HUES6 (cell line): ENCODE data around the gene EEIG1.

ENCODE experiments used
- H3K27ac ChIP-seq: 2 replicates; pipeline ENCODE4 v1.7.0; 2013; ENCODE audit warnings: low read depth, mild to moderate bottlenecking, low read length, inconsistent platforms
- H3K27me3 ChIP-seq: 2 replicates; pipeline ENCODE4 v1.6.1; 2013; ENCODE audit warnings: low read length; ENCODE audit not compliant: control insufficient read depth, insufficient read depth
- H3K36me3 ChIP-seq: 2 replicates; pipeline ENCODE4 v1.6.1; 2013; ENCODE audit warnings: low read length; ENCODE audit not compliant: control insufficient read depth, insufficient read depth
- H3K4me1 ChIP-seq: 2 replicates; pipeline ENCODE4 v1.6.1; 2013; ENCODE audit warnings: low read length; ENCODE audit not compliant: control insufficient read depth, insufficient read depth
- H3K4me3 ChIP-seq: 2 replicates; pipeline ENCODE4 v1.5.1; 2013; ENCODE audit warnings: low read depth, low read length
- H3K9ac ChIP-seq: one replicate; pipeline ENCODE4 v1.6.1; 2013; ENCODE audit warnings: mild to moderate bottlenecking, low read length
- H3K9me3 ChIP-seq: 2 replicates; pipeline ENCODE4 v1.6.1; 2013; ENCODE audit warnings: low read depth, low read length; ENCODE audit not compliant: control insufficient read depth, insufficient read depth

Gene EEIG1

DNA sequence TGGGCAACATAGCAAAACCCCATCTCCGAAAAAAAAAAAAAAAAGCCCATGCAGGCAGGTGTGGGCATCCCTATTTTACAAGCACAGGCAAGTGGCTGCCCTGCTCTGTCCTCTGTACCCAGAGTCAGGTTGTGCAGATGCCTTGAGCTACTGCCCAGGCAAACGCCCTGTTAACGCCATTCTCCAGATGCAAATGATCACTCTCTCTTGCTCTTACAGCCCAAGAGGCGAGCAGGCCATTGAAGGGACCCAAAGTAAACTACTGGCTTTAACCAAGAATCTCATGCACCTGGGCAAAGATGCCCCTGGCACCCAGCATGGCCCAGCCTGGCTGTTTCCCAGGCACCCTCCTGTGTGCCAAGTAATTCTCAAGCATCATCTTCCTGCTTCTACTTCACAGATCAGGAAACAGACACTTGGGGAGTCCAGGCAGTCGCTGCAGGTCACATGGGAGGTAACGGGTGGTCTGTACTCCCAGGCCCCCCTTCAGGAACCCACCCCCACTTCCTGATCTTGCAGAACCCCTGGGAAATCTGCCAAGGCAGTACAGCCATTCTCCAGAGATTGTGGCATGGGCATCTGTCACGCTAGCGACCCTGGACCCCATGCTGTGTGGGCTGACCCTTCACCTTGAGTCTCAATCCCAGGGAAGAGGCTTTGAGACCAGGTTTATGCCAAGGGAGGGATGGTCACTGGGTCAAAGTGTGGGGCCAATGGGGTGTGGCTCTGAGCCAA is 14.2 kb downstream of the EEIG1 start:
- H3K27me3 ChIP-seq, result no peaks in the 10 kb centered on the region
- no peak overlapping the region for H3K4me3 ChIP-seq
- peaks cover 69% of the 10 kb centered on the region for H3K4me1 ChIP-seq
- H3K27ac ChIP-seq, result no peak overlapping the region
- no peaks in the 10 kb centered on the region for H3K36me3 ChIP-seq
- H3K9me3 ChIP-seq, result no peaks in the 10 kb centered on the region
- H3K9ac ChIP-seq, result no peak overlapping the region

DNA sequence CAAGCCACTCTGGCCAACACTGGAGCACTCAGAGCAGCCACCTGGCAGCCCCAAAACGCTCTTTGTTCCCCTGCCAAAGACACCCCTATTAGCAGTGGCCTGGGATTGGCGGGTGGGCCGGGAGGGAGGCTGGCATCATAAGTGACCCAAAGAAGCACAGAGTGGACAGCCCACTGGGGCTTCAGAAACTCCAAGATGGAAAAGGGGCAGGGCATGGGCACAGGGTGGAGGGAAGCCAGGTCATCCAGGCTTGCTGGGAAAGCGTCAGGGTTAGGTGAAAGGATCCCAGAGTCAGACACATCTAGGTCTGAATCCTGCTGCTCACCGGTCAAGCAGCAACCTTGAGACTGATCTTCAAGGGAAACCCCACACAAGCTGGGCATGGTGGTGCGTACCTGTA is 14.8 kb downstream of the EEIG1 start:
- H3K27ac ChIP-seq, result peak overlapping the region; percentile 64
- peaks cover 64% of the 10 kb centered on the region for H3K4me1 ChIP-seq
- peak overlapping the region; percentile 47 for H3K9ac ChIP-seq

DNA sequence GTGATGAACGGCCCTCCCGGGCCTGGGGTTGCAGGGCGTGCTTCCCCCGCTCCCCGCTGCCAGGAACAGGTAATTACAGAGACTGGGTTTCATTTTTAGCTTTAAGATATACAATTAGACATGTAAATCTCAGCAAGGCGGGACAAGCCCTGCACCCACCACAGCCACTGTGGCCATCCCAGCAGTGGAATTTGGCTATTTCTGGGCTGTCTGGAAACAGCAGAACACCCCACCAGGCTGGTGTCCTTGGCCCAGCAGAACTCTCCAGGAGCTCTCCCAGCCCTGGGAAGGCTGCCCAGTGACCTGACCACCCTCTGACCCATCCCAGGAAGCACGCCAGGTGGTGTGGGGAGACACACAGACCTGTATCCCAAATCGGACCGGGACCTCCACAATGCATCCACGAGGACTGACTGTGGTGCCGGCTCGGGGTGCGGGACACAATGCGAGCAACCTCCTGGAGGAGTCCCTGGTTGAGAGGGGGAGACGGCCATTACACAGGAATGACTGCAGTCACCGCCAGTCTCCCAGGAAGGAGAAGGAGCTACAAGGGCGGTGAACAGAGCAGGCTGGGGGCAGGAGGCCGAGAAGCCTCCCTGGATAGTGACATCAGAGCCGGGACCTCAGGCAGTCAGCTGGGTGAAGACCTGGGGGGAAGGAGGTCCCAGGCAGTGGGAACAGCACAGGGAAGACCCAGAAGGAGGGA is 17.3 kb downstream of the EEIG1 start:
- no peak overlapping the region for H3K9ac ChIP-seq
- H3K4me1 ChIP-seq, result peaks cover 57% of the 10 kb centered on the region
- H3K27ac ChIP-seq, result no peak overlapping the region
- no peaks in the 10 kb centered on the region for H3K36me3 ChIP-seq
- H3K4me3 ChIP-seq, result no peak overlapping the region
- no peaks in the 10 kb centered on the region for H3K27me3 ChIP-seq
- no peaks in the 10 kb centered on the region for H3K9me3 ChIP-seq

More for the DNA sequence above, 14.8 kb downstream of the EEIG1 start:
- Histone ChIP-seq H3K9me3 (no peaks in the 10 kb centered on the region), H3K4me3 (no peak overlapping the region), H3K36me3 (no peaks in the 10 kb centered on the region), H3K27me3 (no peaks in the 10 kb centered on the region)

- no peaks in the 10 kb centered on the region for H3K36me3 ChIP-seq
- peaks cover 51% of the 10 kb centered on the region for H3K4me1 ChIP-seq
- no peak overlapping the region for H3K9ac ChIP-seq
Observed at GRCh38 chr9:127963041-127963358, 17.8 kb downstream of the EEIG1 start.

GRCh38 chr9:127962278-127962677 is 18.5 kb downstream of the EEIG1 start:
- Histone ChIP-seq H3K36me3 (no peaks in the 10 kb centered on the region), H3K27ac (no peak overlapping the region; the same call in 1 of the 2 replicates), H3K9me3 (no peaks in the 10 kb centered on the region), H3K4me1 (peaks cover 47% of the 10 kb centered on the region), H3K9ac (no peak overlapping the region), H3K4me3 (no peak overlapping the region), H3K27me3 (no peaks in the 10 kb centered on the region)

More at GRCh38 chr9:127963041-127963358, 17.8 kb downstream of the EEIG1 start:
- Histone ChIP-seq H3K4me3 (no peak overlapping the region), H3K27me3 (no peaks in the 10 kb centered on the region), H3K27ac (no peak overlapping the region), H3K9me3 (no peaks in the 10 kb centered on the region)

GRCh38 chr9:127961613-127962155 is 19.1 kb downstream of the EEIG1 start:
- Histone ChIP-seq H3K4me1 (peaks cover 41% of the 10 kb centered on the region), H3K9ac (no peak overlapping the region), H3K27ac (no peak overlapping the region), H3K9me3 (no peaks in the 10 kb centered on the region), H3K27me3 (no peaks in the 10 kb centered on the region), H3K4me3 (no peak overlapping the region), H3K36me3 (no peaks in the 10 kb centered on the region)

- no peaks in the 10 kb centered on the region for H3K27me3 ChIP-seq
- peaks cover 36% of the 10 kb centered on the region for H3K4me1 ChIP-seq
- H3K4me3 ChIP-seq, result no peak overlapping the region
- H3K27ac ChIP-seq, result no peak overlapping the region
- H3K9me3 ChIP-seq, result no peaks in the 10 kb centered on the region
- no peaks in the 10 kb centered on the region for H3K36me3 ChIP-seq
- H3K9ac ChIP-seq, result no peak overlapping the region
Observed at GRCh38 chr9:127961155-127961490, 19.7 kb downstream of the EEIG1 start.

GRCh38 chr9:127960410-127961154 is 20.2 kb downstream of the EEIG1 start:
- Histone ChIP-seq H3K36me3 (no peaks in the 10 kb centered on the region), H3K27me3 (no peaks in the 10 kb centered on the region), H3K9me3 (no peaks in the 10 kb centered on the region), H3K4me1 (peaks cover 35% of the 10 kb centered on the region), H3K4me3 (no peak overlapping the region), H3K9ac (peak overlapping the region; percentile 25), H3K27ac (peak overlapping the region; percentile 51; the same call in 1 of the 2 replicates)

GRCh38 chr9:127959841-127960409 is 20.9 kb downstream of the EEIG1 start:
- no peaks in the 10 kb centered on the region for H3K27me3 ChIP-seq
- no peaks in the 10 kb centered on the region for H3K9me3 ChIP-seq
- H3K4me1 ChIP-seq, result peaks cover 34% of the 10 kb centered on the region
- H3K36me3 ChIP-seq, result no peaks in the 10 kb centered on the region
- H3K9ac ChIP-seq, result no peak overlapping the region
- peak overlapping the region; percentile 51; the same call in 1 of the 2 replicates for H3K27ac ChIP-seq
- no peak overlapping the region for H3K4me3 ChIP-seq

GRCh38 chr9:127959398-127959797 is 21.4 kb downstream of the EEIG1 start:
- H3K4me1 ChIP-seq, result peaks cover 37% of the 10 kb centered on the region
- no peak overlapping the region for H3K27ac ChIP-seq
- H3K36me3 ChIP-seq, result no peaks in the 10 kb centered on the region
- no peaks in the 10 kb centered on the region for H3K27me3 ChIP-seq
- H3K9ac ChIP-seq, result no peak overlapping the region
- H3K9me3 ChIP-seq, result no peaks in the 10 kb centered on the region
- no peak overlapping the region for H3K4me3 ChIP-seq
